Measurements from ENCODE around the gene MOCS3. TPM values are rescaled to one million over a fixed set of nuclear protein-coding genes. Genes with fewer than 3 reads are reported as not detected.

Gene MOCS3
- total RNA-seq, 2 experiments from 2014 or later, result 2.7 to 3.0 TPM

DNA sequence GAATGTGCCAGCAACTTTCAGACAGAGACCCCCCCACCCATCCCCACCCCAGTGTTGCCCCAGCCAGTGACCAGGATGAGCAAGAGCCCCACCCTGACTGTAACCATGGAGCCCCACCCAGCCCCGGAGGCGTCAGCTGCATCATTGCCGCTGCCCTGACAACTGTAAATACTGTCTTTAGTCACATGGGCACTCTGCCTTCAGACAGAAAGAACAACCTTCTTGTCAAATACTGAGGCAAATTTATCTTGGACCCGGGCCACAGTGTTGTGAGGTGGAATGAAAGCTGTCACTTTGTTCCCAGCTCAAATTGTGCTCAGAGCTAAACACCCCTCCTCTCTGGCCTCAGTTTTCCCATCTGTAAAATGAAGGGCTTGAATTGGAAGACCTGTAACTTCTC lies 23.7 kb downstream of the MOCS3 start:
- Mint-ChIP-seq H3K4me1 (ENCODE audit: low read depth) (no peaks in the 10 kb centered on the region), H3K27me3 (peaks cover 60% of the 10 kb centered on the region), H3K36me3 (ENCODE audit: low read depth) (no peaks in the 10 kb centered on the region), H3K27ac (no peak overlapping the region), H3K4me3 (no peak overlapping the region), H3K9me3 (no peaks in the 10 kb centered on the region)
- Histone ChIP-seq H3K9me3 (ENCODE audit: control insufficient read depth in 1 of 2, insufficient read depth in 1 of 2, low read length in 2 of 2) (no peaks in the 10 kb centered on the region), H3K27me3 (ENCODE audit: control insufficient read depth in 1 of 2, insufficient read depth in 2 of 2, low read length in 2 of 2) (peaks cover 9 to 19% of the 10 kb centered on the region in 2 experiments), H3K36me3 (ENCODE audit: insufficient read depth, low read length) (no peaks in the 10 kb centered on the region), H3K4me1 (ENCODE audit: insufficient read depth, low read length) (peaks cover 4% of the 10 kb centered on the region), H3K27ac (ENCODE audit: low read depth in 1 of 2, low read length in 2 of 2) (no peak overlapping the region), H3K4me3 (ENCODE audit: low read length) (no peak overlapping the region)
- intact Hi-C loops (cut with DNase I, micrococcal nuclease), result loop anchor here (10.0 kb wide), 2 partner anchors 612 to 1102 kb away; no protein-coding TSS in a partner anchor
- ATAC-seq (ENCODE audit: poor library complexity) (no peak), DNase-seq (peak in 2 of 14 experiments; percentile 14 to 31)
- ChIA-PET POLR2A (no interaction called here), CTCF (interaction anchor here (1.6 to 2.4 kb wide), 2 partner anchors 188 to 344 kb away, joined by 9 read pairs; partner anchors contain the start of gene BCAS4)
- TF ChIP-seq, protein P1, sequence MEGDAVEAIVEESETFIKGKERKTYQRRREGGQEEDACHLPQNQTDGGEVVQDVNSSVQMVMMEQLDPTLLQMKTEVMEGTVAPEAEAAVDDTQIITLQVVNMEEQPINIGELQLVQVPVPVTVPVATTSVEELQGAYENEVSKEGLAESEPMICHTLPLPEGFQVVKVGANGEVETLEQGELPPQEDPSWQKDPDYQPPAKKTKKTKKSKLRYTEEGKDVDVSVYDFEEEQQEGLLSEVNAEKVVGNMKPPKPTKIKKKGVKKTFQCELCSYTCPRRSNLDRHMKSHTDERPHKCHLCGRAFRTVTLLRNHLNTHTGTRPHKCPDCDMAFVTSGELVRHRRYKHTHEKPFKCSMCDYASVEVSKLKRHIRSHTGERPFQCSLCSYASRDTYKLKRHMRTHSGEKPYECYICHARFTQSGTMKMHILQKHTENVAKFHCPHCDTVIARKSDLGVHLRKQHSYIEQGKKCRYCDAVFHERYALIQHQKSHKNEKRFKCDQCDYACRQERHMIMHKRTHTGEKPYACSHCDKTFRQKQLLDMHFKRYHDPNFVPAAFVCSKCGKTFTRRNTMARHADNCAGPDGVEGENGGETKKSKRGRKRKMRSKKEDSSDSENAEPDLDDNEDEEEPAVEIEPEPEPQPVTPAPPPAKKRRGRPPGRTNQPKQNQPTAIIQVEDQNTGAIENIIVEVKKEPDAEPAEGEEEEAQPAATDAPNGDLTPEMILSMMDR (IDR thresholded peaks at IDR 0.05), result no peak

DNA sequence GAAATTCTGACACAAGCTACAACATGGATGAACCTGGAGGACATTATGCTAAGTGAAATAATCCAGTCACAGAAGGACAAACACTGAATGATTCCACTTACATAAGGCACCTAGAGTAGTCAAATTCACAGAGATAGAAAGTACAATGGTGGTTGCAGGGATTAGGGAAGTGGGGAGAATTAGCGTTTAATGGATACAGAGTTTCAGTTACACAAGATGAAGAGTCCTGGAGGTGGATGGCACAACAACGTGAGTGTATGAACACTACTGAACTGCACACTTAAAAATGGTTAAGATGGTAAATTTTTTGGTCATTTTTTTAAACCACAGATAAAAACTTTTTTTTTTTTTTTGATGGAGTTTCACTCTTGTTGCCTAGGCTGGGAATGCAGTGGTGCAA lies 24.7 kb downstream of the MOCS3 start:
- Mint-ChIP-seq H3K4me1 (ENCODE audit: low read depth) (peaks cover 4% of the 10 kb centered on the region), H3K9me3 (no peaks in the 10 kb centered on the region)
- intact Hi-C loops (cut with DNase I, micrococcal nuclease), result loop anchor here (10.0 kb wide), 2 partner anchors 611 to 1101 kb away; no protein-coding TSS in a partner anchor

DNA sequence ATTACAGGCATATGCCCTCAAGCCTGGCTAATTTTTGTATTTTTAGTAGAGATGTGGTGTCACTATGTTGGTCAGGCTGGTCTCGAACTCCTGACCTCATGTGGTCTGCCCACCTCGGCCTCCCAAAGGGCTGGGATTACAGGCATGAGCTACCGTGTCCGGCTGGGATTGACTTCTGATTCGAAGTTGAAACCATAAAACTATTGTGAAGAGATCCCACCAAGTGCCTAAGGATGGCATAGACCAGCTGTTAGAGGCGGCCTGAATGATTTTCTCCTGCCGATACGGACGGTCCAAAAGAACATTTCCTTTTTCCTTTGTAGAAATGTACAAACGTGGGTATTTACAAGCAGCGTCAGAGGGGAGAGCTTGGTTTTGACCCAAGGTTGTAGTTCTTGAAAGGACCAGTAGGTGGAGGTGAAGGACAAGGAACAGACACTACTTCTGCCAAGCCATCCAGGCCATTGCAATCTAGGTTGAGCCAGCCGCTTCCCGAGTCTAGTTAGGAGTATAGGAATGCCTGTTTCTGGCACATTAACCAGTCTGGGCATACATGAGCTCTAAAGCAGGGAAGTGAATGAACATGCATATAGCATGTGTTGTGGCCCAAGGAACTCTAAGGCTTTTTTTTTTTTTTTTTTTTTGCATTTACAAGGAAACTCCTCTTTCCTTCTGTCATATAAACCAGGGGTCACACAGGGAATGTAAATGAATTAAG lies 29.0 kb downstream of the MOCS3 start:
- Histone ChIP-seq H3K36me3 (ENCODE audit: insufficient read depth, low read length) (no peaks in the 10 kb centered on the region), H3K4me3 (ENCODE audit: low read length) (no peak overlapping the region), H3K27me3 (ENCODE audit: control insufficient read depth in 1 of 2, insufficient read depth in 2 of 2, low read length in 2 of 2) (peaks cover 5 to 13% of the 10 kb centered on the region in 2 experiments), H3K27ac (ENCODE audit: low read depth in 1 of 2, low read length in 2 of 2) (no peak overlapping the region), H3K4me1 (ENCODE audit: insufficient read depth, low read length) (no peaks in the 10 kb centered on the region), H3K9me3 (ENCODE audit: control insufficient read depth in 1 of 2, insufficient read depth in 1 of 2, low read length in 2 of 2) (peaks cover 0 to 2% of the 10 kb centered on the region in 2 experiments)
- Mint-ChIP-seq H3K36me3 (ENCODE audit: low read depth) (no peaks in the 10 kb centered on the region), H3K9me3 (no peaks in the 10 kb centered on the region), H3K27ac (no peak overlapping the region), H3K4me3 (no peak overlapping the region), H3K4me1 (ENCODE audit: low read depth) (peaks cover 4% of the 10 kb centered on the region), H3K27me3 (peaks cover 42% of the 10 kb centered on the region)
- ATAC-seq (ENCODE audit: poor library complexity) (peak; percentile 97), DNase-seq (peak; percentile 19 to 86 (median 41))
- POLR2A ChIA-PET, result interaction anchor here (0.6 to 1.4 kb wide), 6 partner anchors 193 to 637 kb away, joined by 3 to 6 read pairs (median 3); partner anchors contain the start of gene BCAS4
- TF ChIP-seq, protein P1 (IDR thresholded peaks at IDR 0.05), result peak; percentile 95
- intact Hi-C loops (cut with DNase I, micrococcal nuclease), result loop anchor here (1.0 to 10.0 kb wide), 7 partner anchors 319 to 1165 kb away; no protein-coding TSS in a partner anchor
- CTCF ChIA-PET, result interaction anchor here (0.7 to 2.8 kb wide), 13 partner anchors 13 to 635 kb away, joined by 3 to 29 read pairs (median 4); partner anchors contain the start of gene BCAS4

More for the DNA sequence above, 24.7 kb downstream of the MOCS3 start:
- H3K27me3 Mint-ChIP-seq, result peaks cover 63% of the 10 kb centered on the region
- H3K4me3 Mint-ChIP-seq, result no peak overlapping the region
- Histone ChIP-seq H3K27me3 (ENCODE audit: control insufficient read depth in 1 of 2, insufficient read depth in 2 of 2, low read length in 2 of 2) (peaks cover 9 to 23% of the 10 kb centered on the region in 2 experiments), H3K9me3 (ENCODE audit: control insufficient read depth in 1 of 2, insufficient read depth in 1 of 2, low read length in 2 of 2) (no peaks in the 10 kb centered on the region), H3K27ac (ENCODE audit: low read depth in 1 of 2, low read length in 2 of 2) (no peak overlapping the region), H3K36me3 (ENCODE audit: insufficient read depth, low read length) (no peaks in the 10 kb centered on the region), H3K4me3 (ENCODE audit: low read length) (no peak overlapping the region), H3K4me1 (ENCODE audit: insufficient read depth, low read length) (peaks cover 4% of the 10 kb centered on the region)
- H3K27ac Mint-ChIP-seq, result no peak overlapping the region
- TF ChIP-seq, protein P1 (IDR thresholded peaks at IDR 0.05), result no peak
- no peaks in the 10 kb centered on the region for H3K36me3 Mint-ChIP-seq (ENCODE audit: low read depth)
- DNase-seq (no peak), ATAC-seq (ENCODE audit: poor library complexity) (no peak)
- CTCF ChIA-PET, result interaction anchor here (0.7 kb wide), 1 partner anchor 189 kb away, joined by 3 read pairs; no protein-coding TSS in a partner anchor
- POLR2A ChIA-PET, result no interaction called here
